Liver (tissue), 9 donors: ENCODE data around the gene MDM2. TPM values are rescaled to one million over a fixed set of nuclear protein-coding genes. Genes with fewer than 3 reads are reported as not detected.
A peak's percentile ranks its signal among the peaks of the same experiment; 100 is the strongest.

ENCODE experiments used
- DNase-seq: peaks from one replicate; pipeline ENCODE4 v3.0.0-alpha.2; 2017; ENCODE audit warnings: low spot score
- H3K27ac ChIP-seq, 2 donors: one replicate each; pipeline ENCODE4 v1.7.0; 2013; ENCODE audit warnings: inconsistent platforms in 2 of 2, low read length in 2 of 2, control low read depth in 1 of 2, low read depth in 1 of 2, mild to moderate bottlenecking in 1 of 2
- H3K27me3 ChIP-seq, 4 donors: one replicate each; pipeline versions ENCODE4 v1.6.1 to v1.7.0; 2013; ENCODE audit warnings: low read length in 3 of 4, inconsistent platforms in 1 of 4, mild to moderate bottlenecking in 1 of 4, moderate library complexity in 1 of 4; ENCODE audit not compliant: control insufficient read depth in 4 of 4, insufficient read depth in 4 of 4
- H3K36me3 ChIP-seq, 4 donors: one replicate each; pipeline versions ENCODE4 v1.6.1 to v1.7.0; 2013; ENCODE audit warnings: low read length in 3 of 4, mild to moderate bottlenecking in 3 of 4, low read depth in 1 of 4, moderate library complexity in 1 of 4; ENCODE audit not compliant: control insufficient read depth in 4 of 4, insufficient read depth in 3 of 4
- H3K4me1 ChIP-seq, 4 donors: one replicate each; pipeline versions ENCODE4 v1.6.1 to v1.7.0; 2013; ENCODE audit warnings: low read length in 3 of 4, mild to moderate bottlenecking in 3 of 4, moderate library complexity in 1 of 4; ENCODE audit not compliant: control insufficient read depth in 4 of 4, insufficient read depth in 4 of 4
- H3K4me3 ChIP-seq, 3 donors: one replicate each; pipeline versions ENCODE4 v1.6.1 to v1.7.0; 2013; ENCODE audit warnings: low read length in 3 of 3, control low read depth in 1 of 3, low read depth in 1 of 3, mild to moderate bottlenecking in 1 of 3
- H3K9ac ChIP-seq, 2 donors: one replicate each; pipeline ENCODE4 v1.7.0; 2013; ENCODE audit warnings: low read length in 2 of 2, mild to moderate bottlenecking in 2 of 2, moderate library complexity in 2 of 2, control low read depth in 1 of 2, low read depth in 1 of 2
- H3K9me3 ChIP-seq, 4 donors: one replicate each; pipeline versions ENCODE4 v1.6.1 to v1.7.0; 2013; ENCODE audit warnings: low read length in 3 of 4; ENCODE audit not compliant: control insufficient read depth in 4 of 4
- EGR1 ChIP-seq, 2 donors: IDR thresholded peaks; 2 replicates each; pipeline ENCODE4 v1.6.1; 2016 to 2018; ENCODE audit warnings: antibody characterized with exemption in 2 of 2, low read depth in 2 of 2
- FOXA1 ChIP-seq: IDR thresholded peaks from 2 replicates; pipeline ENCODE4 v1.6.1; 2016; ENCODE audit warnings: antibody characterized with exemption
- FOXA2 ChIP-seq: IDR thresholded peaks from 2 replicates; pipeline ENCODE4 v1.6.1; 2016; ENCODE audit warnings: antibody characterized with exemption
- GABPA ChIP-seq, 2 donors: IDR thresholded peaks in 1 of 2; conservative IDR thresholded peaks in 1 of 2; 2 replicates each; pipeline ENCODE4 v1.6.1; 2016; ENCODE audit warnings: antibody characterized with exemption in 2 of 2, mild to moderate bottlenecking in 1 of 2, moderate library complexity in 1 of 2
- HNF4A ChIP-seq, 2 donors: conservative IDR thresholded peaks; 2 replicates each; pipeline ENCODE4 v1.6.1; 2016; ENCODE audit warnings: antibody characterized with exemption in 2 of 2, mild to moderate bottlenecking in 2 of 2
- JUND ChIP-seq, 2 donors: IDR thresholded peaks; 2 replicates each; pipeline ENCODE4 v1.6.1; 2016; ENCODE audit warnings: antibody characterized with exemption in 2 of 2
- NR2F2 ChIP-seq: IDR thresholded peaks from 2 replicates; pipeline ENCODE4 v1.6.1; 2016; ENCODE audit warnings: antibody characterized with exemption
- RAD21 ChIP-seq, 2 donors: IDR thresholded peaks; 2 replicates each; pipeline ENCODE4 v1.6.1; 2016; ENCODE audit warnings: antibody characterized with exemption in 2 of 2, mild to moderate bottlenecking in 2 of 2
- RXRA ChIP-seq, 2 donors: IDR thresholded peaks; 2 replicates each; pipeline ENCODE4 v1.6.1; 2017 to 2018; ENCODE audit warnings: antibody characterized with exemption in 2 of 2, mild to moderate bottlenecking in 1 of 2
- SP1 ChIP-seq: IDR thresholded peaks from 2 replicates; pipeline ENCODE4 v1.6.1; 2018; ENCODE audit warnings: antibody characterized with exemption, mild to moderate bottlenecking
- TAF1 ChIP-seq: conservative IDR thresholded peaks from 2 replicates; pipeline ENCODE4 v1.6.1; 2016; ENCODE audit warnings: antibody characterized with exemption, mild to moderate bottlenecking
- YY1 ChIP-seq: IDR thresholded peaks from 2 replicates; pipeline ENCODE4 v1.6.1; 2016; ENCODE audit warnings: antibody characterized with exemption, mild to moderate bottlenecking
- WGBS: extraction: QIAGEN DNeasy Blood & Tissue Kit; methylation state at CpG from one replicate; pipeline ENCODE4 v1.1.7; 2013; 5-methylcytosine and 5-hydroxymethylcytosine counted together
- polyA plus RNA-seq, 2 donors: library from polyadenylated mRNA; stranded (reverse) in 1 of 2; unstranded in 1 of 2; fragments of 200-250 nt in 1 of 2; fragments of >200 nt in 1 of 2; fragmentation: Nextera tagmentation in 1 of 2; extraction: Ambion mirVana in 1 of 2; gene quantifications; one replicate each; pipeline versions ENCODE4 v1.2.1 to v1.2.3, GENCODE V29; 2013 to 2015
- total RNA-seq, 2 donors: library from RNA; depleted of rRNA; stranded (reverse); fragments of >200 nt; gene quantifications; one replicate each; pipeline ENCODE4 v1.2.3, GENCODE V29; 2014
- TF ChIP-seq, protein P1 (sequence below): IDR thresholded peaks from 2 replicates; pipeline ENCODE4 v1.6.1; 2016; ENCODE audit warnings: antibody characterized with exemption
- TF ChIP-seq, protein P2 (sequence below): fragments of 150-350 bp; IDR thresholded peaks from 2 replicates; pipeline ENCODE4 v1.5.1; 2017; ENCODE audit warnings: improper control_type of control experiment, low read depth, low read length; ENCODE audit not compliant: missing input control
- TF ChIP-seq, protein P3 (sequence below): IDR thresholded peaks from 2 replicates; pipeline ENCODE4 v1.6.1; 2016; ENCODE audit warnings: antibody characterized with exemption
- TF ChIP-seq, protein P4 (sequence below): IDR thresholded peaks from 2 replicates; pipeline ENCODE4 v1.6.1; 2016; ENCODE audit warnings: antibody characterized with exemption
- TF ChIP-seq, protein P5 (sequence below): IDR thresholded peaks from 2 replicates; pipeline ENCODE4 v1.6.1; 2016; ENCODE audit warnings: antibody characterized with exemption, mild to moderate bottlenecking
- donor health status: healthy.
- donor health status: healthy.
- donor health status: healthy.
- donor health status: healthy.
- donor health status: healthy.

MDM2 gene
- total and polyA plus RNA-seq, 4 donors = 10.1 to 69.4 (median 36.9) TPM

DNA sequence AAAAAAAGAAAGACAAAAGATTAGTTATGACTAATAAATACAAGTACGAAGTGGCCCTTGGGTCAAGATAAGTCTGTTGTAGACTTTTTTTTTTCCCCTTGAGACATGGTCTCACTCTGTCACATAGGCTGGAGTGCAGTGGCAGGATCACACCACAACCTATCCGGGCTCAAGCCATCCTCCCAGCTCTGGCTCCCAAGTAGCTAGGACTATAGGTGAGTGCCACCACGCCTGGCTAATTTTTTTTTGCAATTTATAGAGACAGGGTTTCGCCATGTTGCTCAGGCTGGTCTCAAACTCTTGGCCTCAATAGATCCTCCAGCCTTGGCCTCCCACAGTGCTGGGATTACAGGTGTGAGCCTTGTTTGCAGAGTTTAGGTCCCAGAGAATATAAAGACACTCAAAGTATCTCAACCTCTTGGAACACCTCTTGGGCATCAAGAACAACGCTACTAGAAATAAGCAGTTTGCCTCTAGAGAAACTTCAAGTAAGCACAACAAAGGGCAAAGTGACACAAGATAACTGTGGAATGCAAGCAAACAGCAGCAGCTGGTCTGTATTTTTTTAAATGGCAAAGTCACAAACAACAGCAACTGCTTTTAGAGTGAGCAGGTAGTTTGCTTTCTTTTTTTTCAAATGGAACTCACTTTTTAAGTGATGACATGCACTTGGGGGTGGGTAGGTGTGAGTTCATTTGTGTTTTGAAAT is 3.9 kb upstream of the MDM2 start:
- H3K4me3 ChIP-seq = no peak overlapping the region
- H3K27ac ChIP-seq = peak overlapping the region; percentile 50 to 86
- WGBS = 82% methylated on average over 5 of the region's 5 CpGs
- H3K4me1 ChIP-seq = peaks cover 0 to 11% (median 2%) of the 10 kb centered on the region in 4 donors
- H3K9ac ChIP-seq = no peak overlapping the region
- DNase-seq = no peak
- H3K36me3 ChIP-seq = no peaks in the 10 kb centered on the region
- TF ChIP-seq, protein P1, sequence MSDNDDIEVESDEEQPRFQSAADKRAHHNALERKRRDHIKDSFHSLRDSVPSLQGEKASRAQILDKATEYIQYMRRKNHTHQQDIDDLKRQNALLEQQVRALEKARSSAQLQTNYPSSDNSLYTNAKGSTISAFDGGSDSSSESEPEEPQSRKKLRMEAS = no peak
- no peak for TF ChIP-seq EGR1 (IDR thresholded peaks at IDR 0.05; ENCODE audit: low read depth in 2 of 2)
- no peak for TF ChIP-seq TAF1
- no peak for TF ChIP-seq SP1
- no peak for TF ChIP-seq RXRA (IDR thresholded peaks at IDR 0.05)
- TF ChIP-seq, protein P2, sequence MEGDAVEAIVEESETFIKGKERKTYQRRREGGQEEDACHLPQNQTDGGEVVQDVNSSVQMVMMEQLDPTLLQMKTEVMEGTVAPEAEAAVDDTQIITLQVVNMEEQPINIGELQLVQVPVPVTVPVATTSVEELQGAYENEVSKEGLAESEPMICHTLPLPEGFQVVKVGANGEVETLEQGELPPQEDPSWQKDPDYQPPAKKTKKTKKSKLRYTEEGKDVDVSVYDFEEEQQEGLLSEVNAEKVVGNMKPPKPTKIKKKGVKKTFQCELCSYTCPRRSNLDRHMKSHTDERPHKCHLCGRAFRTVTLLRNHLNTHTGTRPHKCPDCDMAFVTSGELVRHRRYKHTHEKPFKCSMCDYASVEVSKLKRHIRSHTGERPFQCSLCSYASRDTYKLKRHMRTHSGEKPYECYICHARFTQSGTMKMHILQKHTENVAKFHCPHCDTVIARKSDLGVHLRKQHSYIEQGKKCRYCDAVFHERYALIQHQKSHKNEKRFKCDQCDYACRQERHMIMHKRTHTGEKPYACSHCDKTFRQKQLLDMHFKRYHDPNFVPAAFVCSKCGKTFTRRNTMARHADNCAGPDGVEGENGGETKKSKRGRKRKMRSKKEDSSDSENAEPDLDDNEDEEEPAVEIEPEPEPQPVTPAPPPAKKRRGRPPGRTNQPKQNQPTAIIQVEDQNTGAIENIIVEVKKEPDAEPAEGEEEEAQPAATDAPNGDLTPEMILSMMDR = no peak
- TF ChIP-seq, protein P3, sequence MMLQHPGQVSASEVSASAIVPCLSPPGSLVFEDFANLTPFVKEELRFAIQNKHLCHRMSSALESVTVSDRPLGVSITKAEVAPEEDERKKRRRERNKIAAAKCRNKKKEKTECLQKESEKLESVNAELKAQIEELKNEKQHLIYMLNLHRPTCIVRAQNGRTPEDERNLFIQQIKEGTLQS = no peak
- TF ChIP-seq RAD21 (IDR thresholded peaks at IDR 0.05) = no peak
- TF ChIP-seq JUND (IDR thresholded peaks at IDR 0.05) = no peak
- TF ChIP-seq, protein P4, sequence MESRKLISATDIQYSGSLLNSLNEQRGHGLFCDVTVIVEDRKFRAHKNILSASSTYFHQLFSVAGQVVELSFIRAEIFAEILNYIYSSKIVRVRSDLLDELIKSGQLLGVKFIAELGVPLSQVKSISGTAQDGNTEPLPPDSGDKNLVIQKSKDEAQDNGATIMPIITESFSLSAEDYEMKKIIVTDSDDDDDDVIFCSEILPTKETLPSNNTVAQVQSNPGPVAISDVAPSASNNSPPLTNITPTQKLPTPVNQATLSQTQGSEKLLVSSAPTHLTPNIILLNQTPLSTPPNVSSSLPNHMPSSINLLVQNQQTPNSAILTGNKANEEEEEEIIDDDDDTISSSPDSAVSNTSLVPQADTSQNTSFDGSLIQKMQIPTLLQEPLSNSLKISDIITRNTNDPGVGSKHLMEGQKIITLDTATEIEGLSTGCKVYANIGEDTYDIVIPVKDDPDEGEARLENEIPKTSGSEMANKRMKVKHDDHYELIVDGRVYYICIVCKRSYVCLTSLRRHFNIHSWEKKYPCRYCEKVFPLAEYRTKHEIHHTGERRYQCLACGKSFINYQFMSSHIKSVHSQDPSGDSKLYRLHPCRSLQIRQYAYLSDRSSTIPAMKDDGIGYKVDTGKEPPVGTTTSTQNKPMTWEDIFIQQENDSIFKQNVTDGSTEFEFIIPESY = no peak
- TF ChIP-seq NR2F2 = no peak
- TF ChIP-seq GABPA (IDR thresholded peaks at IDR 0.05 in 1 of 2, conservative IDR thresholded peaks at IDR 0.05 in 1 of 2) = no peak
- TF ChIP-seq FOXA1 = no peak
- no peaks in the 10 kb centered on the region for H3K9me3 ChIP-seq
- no peaks in the 10 kb centered on the region for H3K27me3 ChIP-seq

DNA sequence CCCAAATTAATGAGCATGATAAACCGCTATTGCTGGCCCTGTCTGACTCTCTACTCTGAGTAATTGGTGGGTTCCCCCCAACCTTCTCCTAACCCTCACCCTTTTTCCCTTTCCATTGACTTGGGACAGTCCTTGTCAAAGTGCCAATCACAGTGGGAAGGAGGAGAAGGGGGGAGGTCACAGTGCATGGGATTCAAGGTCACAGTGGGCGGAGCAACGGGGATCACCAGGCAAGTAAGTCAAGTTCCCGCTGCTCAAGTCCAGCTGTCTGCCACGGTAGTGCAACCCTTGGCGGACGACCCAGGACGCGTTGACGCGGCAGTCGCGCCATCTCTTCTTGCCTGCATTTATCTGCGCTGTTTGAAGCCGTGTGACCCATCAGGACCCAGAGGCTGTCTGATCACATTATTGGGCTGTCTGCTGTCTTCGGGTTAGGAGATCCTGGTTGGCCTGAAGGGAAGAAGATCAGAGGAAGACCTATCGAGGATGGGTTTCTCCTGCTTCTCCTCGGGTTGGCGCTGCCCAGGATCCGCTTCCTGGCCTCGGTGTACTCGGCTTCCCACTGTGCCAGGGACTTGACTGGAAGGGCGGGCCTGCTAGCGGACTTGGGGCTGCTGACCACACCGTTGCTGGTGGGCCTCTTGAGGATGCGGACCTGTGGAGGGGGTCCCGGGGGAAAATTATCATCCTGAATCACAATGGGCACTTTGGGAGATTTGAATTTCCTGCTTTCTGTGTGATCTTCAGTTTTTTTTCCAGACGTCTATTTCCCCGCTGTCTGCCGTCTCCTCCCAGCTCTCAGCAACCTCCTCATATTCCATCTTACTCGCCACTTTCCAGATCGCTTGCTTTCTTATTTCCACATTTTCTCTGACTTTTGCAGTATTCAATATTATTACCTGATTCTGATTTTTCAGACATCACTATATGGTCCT is 3.1 kb upstream of the MDM2 start:
- H3K36me3 ChIP-seq = peaks cover 0 to 4% (median 2%) of the 10 kb centered on the region in 4 donors
- peak; percentile 60 for DNase-seq
- H3K4me3 ChIP-seq = peak overlapping the region; percentile 53 to 97 (median 64)
- peaks cover 0 to 15% (median 4%) of the 10 kb centered on the region in 4 donors for H3K4me1 ChIP-seq
- WGBS = 47% methylated on average over 32 of the region's 32 CpGs
- peak in 1 of 2 donors; percentile 21 for TF ChIP-seq JUND (IDR thresholded peaks at IDR 0.05)
- peak; percentile 76 for TF ChIP-seq TAF1
- peak; percentile 81 for TF ChIP-seq YY1
- TF ChIP-seq, protein P5, sequence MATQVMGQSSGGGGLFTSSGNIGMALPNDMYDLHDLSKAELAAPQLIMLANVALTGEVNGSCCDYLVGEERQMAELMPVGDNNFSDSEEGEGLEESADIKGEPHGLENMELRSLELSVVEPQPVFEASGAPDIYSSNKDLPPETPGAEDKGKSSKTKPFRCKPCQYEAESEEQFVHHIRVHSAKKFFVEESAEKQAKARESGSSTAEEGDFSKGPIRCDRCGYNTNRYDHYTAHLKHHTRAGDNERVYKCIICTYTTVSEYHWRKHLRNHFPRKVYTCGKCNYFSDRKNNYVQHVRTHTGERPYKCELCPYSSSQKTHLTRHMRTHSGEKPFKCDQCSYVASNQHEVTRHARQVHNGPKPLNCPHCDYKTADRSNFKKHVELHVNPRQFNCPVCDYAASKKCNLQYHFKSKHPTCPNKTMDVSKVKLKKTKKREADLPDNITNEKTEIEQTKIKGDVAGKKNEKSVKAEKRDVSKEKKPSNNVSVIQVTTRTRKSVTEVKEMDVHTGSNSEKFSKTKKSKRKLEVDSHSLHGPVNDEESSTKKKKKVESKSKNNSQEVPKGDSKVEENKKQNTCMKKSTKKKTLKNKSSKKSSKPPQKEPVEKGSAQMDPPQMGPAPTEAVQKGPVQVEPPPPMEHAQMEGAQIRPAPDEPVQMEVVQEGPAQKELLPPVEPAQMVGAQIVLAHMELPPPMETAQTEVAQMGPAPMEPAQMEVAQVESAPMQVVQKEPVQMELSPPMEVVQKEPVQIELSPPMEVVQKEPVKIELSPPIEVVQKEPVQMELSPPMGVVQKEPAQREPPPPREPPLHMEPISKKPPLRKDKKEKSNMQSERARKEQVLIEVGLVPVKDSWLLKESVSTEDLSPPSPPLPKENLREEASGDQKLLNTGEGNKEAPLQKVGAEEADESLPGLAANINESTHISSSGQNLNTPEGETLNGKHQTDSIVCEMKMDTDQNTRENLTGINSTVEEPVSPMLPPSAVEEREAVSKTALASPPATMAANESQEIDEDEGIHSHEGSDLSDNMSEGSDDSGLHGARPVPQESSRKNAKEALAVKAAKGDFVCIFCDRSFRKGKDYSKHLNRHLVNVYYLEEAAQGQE = peak; percentile 60
- TF ChIP-seq GABPA (IDR thresholded peaks at IDR 0.05 in 1 of 2, conservative IDR thresholded peaks at IDR 0.05 in 1 of 2) = no peak
- TF ChIP-seq SP1 = peak; percentile 61
- TF ChIP-seq FOXA2 = no peak
- TF ChIP-seq, protein P4 = no peak
- TF ChIP-seq, protein P1 = peak; percentile 35
- no peak for TF ChIP-seq RAD21 (IDR thresholded peaks at IDR 0.05)
- peak; percentile 46 to 74 for TF ChIP-seq HNF4A (conservative IDR thresholded peaks at IDR 0.05)
- TF ChIP-seq NR2F2 = no peak
- TF ChIP-seq RXRA (IDR thresholded peaks at IDR 0.05) = peak; percentile 47 to 79
- no peaks in the 10 kb centered on the region for H3K27me3 ChIP-seq
- H3K9ac ChIP-seq = peak overlapping the region; percentile 78 to 89
- no peaks in the 10 kb centered on the region for H3K9me3 ChIP-seq
- H3K27ac ChIP-seq = peak overlapping the region; percentile 50 to 86
